H1 (cell line): ENCODE measurements around the gene PTGER3. TPM values are rescaled to one million over a fixed set of nuclear protein-coding genes. Genes with fewer than 3 reads are reported as not detected.

Source experiments
- CBX5 ChIP-seq: fragments of 300-800, 300-1000 bp; sonication (generic); IDR thresholded peaks from 2 replicates; pipeline ENCODE4 v1.7.1; 2016; ENCODE audit warnings: antibody characterized with exemption, low read length, low read depth
- CTBP2 ChIP-seq: IDR thresholded peaks from 2 replicates; pipeline ENCODE4 v1.7.0; 2011; ENCODE audit warnings: borderline replicate concordance, mild to moderate bottlenecking, moderate library complexity, mixed read lengths, low read length; ENCODE audit not compliant: insufficient read depth, insufficient read length
- CTCF ChIP-seq, 3 experiments: IDR thresholded peaks; 1 replicate in 2 of 3; 2 replicates in 1 of 3; pipeline versions ENCODE4 v1.5.1 to v1.6.1; 2011; ENCODE audit warnings: low read length in 3 of 3, mild to moderate bottlenecking in 3 of 3, inconsistent platforms in 2 of 3, low read depth in 1 of 3, moderate library complexity in 1 of 3; ENCODE audit not compliant: insufficient read depth in 1 of 3; ENCODE audit errors: control extremely low read depth in 1 of 3
- FOSL1 ChIP-seq: IDR thresholded peaks from 2 replicates; pipeline ENCODE4 v1.6.1; 2011; ENCODE audit warnings: mild to moderate bottlenecking, low read depth, low read length, moderate library complexity; ENCODE audit not compliant: insufficient read depth
- GABPA ChIP-seq: IDR thresholded peaks from 2 replicates; pipeline ENCODE4 v1.6.1; 2011; ENCODE audit warnings: mild to moderate bottlenecking, low read length, moderate library complexity, borderline replicate concordance; ENCODE audit not compliant: insufficient read depth
- MAFK ChIP-seq: IDR thresholded peaks from 2 replicates; pipeline ENCODE4 v1.6.1; 2012; ENCODE audit warnings: low read depth, mild to moderate bottlenecking, improper control_type of control experiment, low read length
- POLR2A ChIP-seq, 2 experiments: IDR thresholded peaks; 1 replicate in 1 of 2; 2 replicates in 1 of 2; pipeline ENCODE4 v1.6.1; 2011; ENCODE audit warnings: low read depth in 2 of 2, low read length in 2 of 2, mild to moderate bottlenecking in 2 of 2; ENCODE audit errors: control extremely low read depth in 1 of 2
- TCF12 ChIP-seq: IDR thresholded peaks from 2 replicates; pipeline ENCODE4 v1.6.1; 2011; ENCODE audit warnings: low read depth, mild to moderate bottlenecking, low read length
- polyA plus RNA-seq, 7 experiments: library from polyadenylated mRNA; depleted of rRNA in 3 of 7; stranded (reverse) in 5 of 7; unstranded in 2 of 7; fragments of >200 nt in 5 of 7; fragments of 200-250 nt in 2 of 7; gene quantifications; 1 replicate in 5 of 7; 2 replicates in 1 of 7; 4 replicates in 1 of 7; pipeline versions ENCODE4 v1.2.1 to v1.2.3, GENCODE V29; 2011 to 2013; ENCODE audit warnings: missing spikeins in 2 of 7, mixed read lengths in 2 of 7
- total RNA-seq: library from RNA; stranded (reverse); fragmentation: NEBNext Ultra II Directional; extraction: Animal tissue kit (Norgen Biotek cat#: 25700); gene quantifications from 2 replicates; pipeline ENCODE4 v1.2.1, GENCODE V29; 2021
- TF ChIP-seq, protein P1 (sequence below): fragments of 300-600 bp; sonication (generic); IDR thresholded peaks from 2 replicates; pipeline ENCODE4 v1.7.1; 2012; ENCODE audit warnings: low read length, moderate library complexity, mild to moderate bottlenecking, inconsistent platforms; ENCODE audit not compliant: insufficient replicate concordance

Gene PTGER3
- total and polyA plus RNA-seq, 2 of the 8 experiments (the other 6 are each of a cell fraction or from before 2014, with no cell fraction given) = 0.38 to 0.82 TPM

- TF ChIP-seq, protein P1, sequence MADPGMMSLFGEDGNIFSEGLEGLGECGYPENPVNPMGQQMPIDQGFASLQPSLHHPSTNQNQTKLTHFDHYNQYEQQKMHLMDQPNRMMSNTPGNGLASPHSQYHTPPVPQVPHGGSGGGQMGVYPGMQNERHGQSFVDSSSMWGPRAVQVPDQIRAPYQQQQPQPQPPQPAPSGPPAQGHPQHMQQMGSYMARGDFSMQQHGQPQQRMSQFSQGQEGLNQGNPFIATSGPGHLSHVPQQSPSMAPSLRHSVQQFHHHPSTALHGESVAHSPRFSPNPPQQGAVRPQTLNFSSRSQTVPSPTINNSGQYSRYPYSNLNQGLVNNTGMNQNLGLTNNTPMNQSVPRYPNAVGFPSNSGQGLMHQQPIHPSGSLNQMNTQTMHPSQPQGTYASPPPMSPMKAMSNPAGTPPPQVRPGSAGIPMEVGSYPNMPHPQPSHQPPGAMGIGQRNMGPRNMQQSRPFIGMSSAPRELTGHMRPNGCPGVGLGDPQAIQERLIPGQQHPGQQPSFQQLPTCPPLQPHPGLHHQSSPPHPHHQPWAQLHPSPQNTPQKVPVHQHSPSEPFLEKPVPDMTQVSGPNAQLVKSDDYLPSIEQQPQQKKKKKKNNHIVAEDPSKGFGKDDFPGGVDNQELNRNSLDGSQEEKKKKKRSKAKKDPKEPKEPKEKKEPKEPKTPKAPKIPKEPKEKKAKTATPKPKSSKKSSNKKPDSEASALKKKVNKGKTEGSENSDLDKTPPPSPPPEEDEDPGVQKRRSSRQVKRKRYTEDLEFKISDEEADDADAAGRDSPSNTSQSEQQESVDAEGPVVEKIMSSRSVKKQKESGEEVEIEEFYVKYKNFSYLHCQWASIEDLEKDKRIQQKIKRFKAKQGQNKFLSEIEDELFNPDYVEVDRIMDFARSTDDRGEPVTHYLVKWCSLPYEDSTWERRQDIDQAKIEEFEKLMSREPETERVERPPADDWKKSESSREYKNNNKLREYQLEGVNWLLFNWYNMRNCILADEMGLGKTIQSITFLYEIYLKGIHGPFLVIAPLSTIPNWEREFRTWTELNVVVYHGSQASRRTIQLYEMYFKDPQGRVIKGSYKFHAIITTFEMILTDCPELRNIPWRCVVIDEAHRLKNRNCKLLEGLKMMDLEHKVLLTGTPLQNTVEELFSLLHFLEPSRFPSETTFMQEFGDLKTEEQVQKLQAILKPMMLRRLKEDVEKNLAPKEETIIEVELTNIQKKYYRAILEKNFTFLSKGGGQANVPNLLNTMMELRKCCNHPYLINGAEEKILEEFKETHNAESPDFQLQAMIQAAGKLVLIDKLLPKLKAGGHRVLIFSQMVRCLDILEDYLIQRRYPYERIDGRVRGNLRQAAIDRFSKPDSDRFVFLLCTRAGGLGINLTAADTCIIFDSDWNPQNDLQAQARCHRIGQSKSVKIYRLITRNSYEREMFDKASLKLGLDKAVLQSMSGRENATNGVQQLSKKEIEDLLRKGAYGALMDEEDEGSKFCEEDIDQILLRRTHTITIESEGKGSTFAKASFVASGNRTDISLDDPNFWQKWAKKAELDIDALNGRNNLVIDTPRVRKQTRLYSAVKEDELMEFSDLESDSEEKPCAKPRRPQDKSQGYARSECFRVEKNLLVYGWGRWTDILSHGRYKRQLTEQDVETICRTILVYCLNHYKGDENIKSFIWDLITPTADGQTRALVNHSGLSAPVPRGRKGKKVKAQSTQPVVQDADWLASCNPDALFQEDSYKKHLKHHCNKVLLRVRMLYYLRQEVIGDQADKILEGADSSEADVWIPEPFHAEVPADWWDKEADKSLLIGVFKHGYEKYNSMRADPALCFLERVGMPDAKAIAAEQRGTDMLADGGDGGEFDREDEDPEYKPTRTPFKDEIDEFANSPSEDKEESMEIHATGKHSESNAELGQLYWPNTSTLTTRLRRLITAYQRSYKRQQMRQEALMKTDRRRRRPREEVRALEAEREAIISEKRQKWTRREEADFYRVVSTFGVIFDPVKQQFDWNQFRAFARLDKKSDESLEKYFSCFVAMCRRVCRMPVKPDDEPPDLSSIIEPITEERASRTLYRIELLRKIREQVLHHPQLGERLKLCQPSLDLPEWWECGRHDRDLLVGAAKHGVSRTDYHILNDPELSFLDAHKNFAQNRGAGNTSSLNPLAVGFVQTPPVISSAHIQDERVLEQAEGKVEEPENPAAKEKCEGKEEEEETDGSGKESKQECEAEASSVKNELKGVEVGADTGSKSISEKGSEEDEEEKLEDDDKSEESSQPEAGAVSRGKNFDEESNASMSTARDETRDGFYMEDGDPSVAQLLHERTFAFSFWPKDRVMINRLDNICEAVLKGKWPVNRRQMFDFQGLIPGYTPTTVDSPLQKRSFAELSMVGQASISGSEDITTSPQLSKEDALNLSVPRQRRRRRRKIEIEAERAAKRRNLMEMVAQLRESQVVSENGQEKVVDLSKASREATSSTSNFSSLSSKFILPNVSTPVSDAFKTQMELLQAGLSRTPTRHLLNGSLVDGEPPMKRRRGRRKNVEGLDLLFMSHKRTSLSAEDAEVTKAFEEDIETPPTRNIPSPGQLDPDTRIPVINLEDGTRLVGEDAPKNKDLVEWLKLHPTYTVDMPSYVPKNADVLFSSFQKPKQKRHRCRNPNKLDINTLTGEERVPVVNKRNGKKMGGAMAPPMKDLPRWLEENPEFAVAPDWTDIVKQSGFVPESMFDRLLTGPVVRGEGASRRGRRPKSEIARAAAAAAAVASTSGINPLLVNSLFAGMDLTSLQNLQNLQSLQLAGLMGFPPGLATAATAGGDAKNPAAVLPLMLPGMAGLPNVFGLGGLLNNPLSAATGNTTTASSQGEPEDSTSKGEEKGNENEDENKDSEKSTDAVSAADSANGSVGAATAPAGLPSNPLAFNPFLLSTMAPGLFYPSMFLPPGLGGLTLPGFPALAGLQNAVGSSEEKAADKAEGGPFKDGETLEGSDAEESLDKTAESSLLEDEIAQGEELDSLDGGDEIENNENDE = no peak
- TF ChIP-seq TCF12 (no peak), CTBP2 (no peak), MAFK (no peak), GABPA (no peak), CTCF (IDR thresholded peaks at IDR 0.05; ENCODE audit: control extremely low read depth in 1 of 3, insufficient read depth in 1 of 3, low read depth in 1 of 3, low read length in 3 of 3) (no peak), CBX5 (no peak), POLR2A (IDR thresholded peaks at IDR 0.05; ENCODE audit: control extremely low read depth in 1 of 2, low read depth in 2 of 2, low read length in 2 of 2) (no peak), FOSL1 (no peak)
Observed at GRCh38 chr1:70977575-70977974, 70.0 kb downstream of the PTGER3 start (continued).
